Fibroblast of lung (primary cell): ENCODE measurements around the gene DHRS12.

Experiments used
- CTCF ChIP-seq, 2 donors: IDR thresholded peaks in 1 of 2; conservative IDR thresholded peaks in 1 of 2; 1 replicate in 1 of 2; 2 replicates in 1 of 2; pipeline ENCODE4 v1.5.1; 2011 to 2012; ENCODE audit warnings: low read length in 2 of 2, control low read depth in 1 of 2, inconsistent platforms in 1 of 2, low read depth in 1 of 2, mild to moderate bottlenecking in 1 of 2
- EZH2 ChIP-seq: IDR thresholded peaks from 2 replicates; pipeline ENCODE4 v1.5.1; 2012; ENCODE audit warnings: low read length, control low read depth, mild to moderate bottlenecking; ENCODE audit errors: missing control alignments

- TF ChIP-seq CTCF (conservative IDR thresholded peaks at IDR 0.05 in 1 of 2, IDR thresholded peaks at IDR 0.05 in 1 of 2; ENCODE audit: low read depth in 1 of 2, low read length in 2 of 2): no peak
- no peak for TF ChIP-seq EZH2
Observed at GRCh38 chr13:51756651-51757050, 47.3 kb downstream of the DHRS12 start.
